Upper lobe of left lung (tissue), 6 donors: ENCODE data around the gene RBM20. TPM values are rescaled to one million over a fixed set of nuclear protein-coding genes. Genes with fewer than 3 reads are reported as not detected.
A peak's percentile ranks its signal among the peaks of the same experiment; 100 is the strongest.

Experiments used
- ATAC-seq, 2 donors: fragments of 200-7000 bp; cut with Tn5 transposase; one replicate each; pipeline ENCODE4 v1.9.1; 2022; ENCODE audit warnings: mild to moderate bottlenecking in 2 of 2, moderate library complexity in 2 of 2; ENCODE audit not compliant: low FRiP score in 2 of 2
- DNase-seq, 2 donors: peaks; one replicate each; pipeline ENCODE4 v3.0.0-alpha.2; 2019 to 2020
- H3K27ac ChIP-seq, 4 donors: fragments of 200-600 bp; sonication (generic); one replicate each; pipeline ENCODE4 v1.5.1; 2016 to 2019
- H3K27me3 ChIP-seq, 4 donors: fragments of 200-600 bp; sonication (generic); one replicate each; pipeline ENCODE4 v1.5.1; 2017 to 2019
- H3K36me3 ChIP-seq, 4 donors: fragments of 200-600 bp; sonication (generic); one replicate each; pipeline ENCODE4 v1.5.1; 2016 to 2019
- H3K4me1 ChIP-seq, 4 donors: fragments of 200-600 bp; sonication (generic); one replicate each; pipeline ENCODE4 v1.5.1; 2018 to 2019
- H3K4me3 ChIP-seq, 4 donors: fragments of 200-600 bp; sonication (generic); one replicate each; pipeline ENCODE4 v1.5.1; 2017 to 2019; ENCODE audit warnings: mild to moderate bottlenecking in 2 of 4, moderate library complexity in 1 of 4
- H3K9me3 ChIP-seq, 4 donors: fragments of 200-600 bp; sonication (generic); one replicate each; pipeline ENCODE4 v1.5.1; 2018 to 2019
- EP300 ChIP-seq, 4 donors: sonication (generic); formaldehyde crosslinking; IDR thresholded peaks; one replicate each; pipeline ENCODE4 v1.5.1; 2017; ENCODE audit warnings: antibody characterized with exemption in 4 of 4, control low read depth in 2 of 4
- POLR2A ChIP-seq, 4 donors: fragments of 450-650 bp; IDR thresholded peaks; one replicate each; pipeline ENCODE4 v1.5.1; 2016 to 2017; ENCODE audit warnings: antibody characterized with exemption in 4 of 4, mild to moderate bottlenecking in 2 of 4
- POLR2AphosphoS5 ChIP-seq, 2 donors: sonication (generic); formaldehyde crosslinking; IDR thresholded peaks; one replicate each; pipeline ENCODE4 v1.5.1; 2017; ENCODE audit warnings: antibody characterized with exemption in 2 of 2
- WGBS, 2 donors: methylation state at CpG; one replicate each; pipeline ENCODE4 v1.1.5; 2017 to 2018; 5-methylcytosine and 5-hydroxymethylcytosine counted together
- total RNA-seq, 6 donors: library from RNA; depleted of rRNA in 4 of 6; stranded (reverse); fragments of >200 nt in 4 of 6; gene quantifications; one replicate each; pipeline versions ENCODE4 v1.1.0 to v1.2.1, GENCODE V29; 2016 to 2021
- TF ChIP-seq, protein P1 (sequence below), 6 experiments: fragments of 450-650 bp in 4 of 6; fragments of 200-600 bp in 2 of 6; sonication (generic) in 2 of 6; IDR thresholded peaks; one replicate each; pipeline ENCODE4 v1.5.1; 2016 to 2019; ENCODE audit warnings: antibody characterized with exemption in 6 of 6
- donor health status: DM: no; HTN: no; CAD: no; lungs with moderate emphysema.
- donor health status: DM: no; HTN: yes; CAD: no; lungs with severe emphysema.

RBM20 gene
- total RNA-seq, 6 donors from 2014 or later = 0.11 to 7.5 (median 1.5) TPM

DNA sequence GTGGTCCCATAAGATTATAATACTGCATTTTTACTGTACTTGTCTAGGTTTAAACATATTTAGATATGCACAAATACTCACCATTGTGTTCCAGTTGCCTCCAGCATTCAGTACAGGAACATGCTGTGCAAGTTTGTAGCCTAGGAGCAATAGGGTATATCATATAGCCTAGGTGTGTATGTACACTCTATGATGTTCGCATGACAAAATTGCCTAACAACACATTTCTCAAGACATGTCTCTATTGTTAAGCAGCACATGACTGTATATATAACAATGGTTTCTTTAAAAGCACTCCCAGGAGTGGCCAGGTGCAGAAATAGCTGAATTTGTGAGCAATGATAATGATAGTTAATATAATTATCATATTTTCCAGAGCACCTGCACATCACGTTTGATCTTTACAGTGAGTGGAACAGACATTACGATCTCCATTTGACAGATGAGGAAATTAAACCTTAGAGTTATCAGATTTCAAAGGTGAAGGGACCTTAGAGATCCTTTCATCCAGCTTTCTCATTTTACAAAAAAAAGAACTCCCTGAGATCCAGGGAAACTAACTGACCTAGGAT, 128.4 kb downstream of the RBM20 start:
- H3K27ac ChIP-seq = no peak overlapping the region
- peaks cover 0 to 2% (median 0%) of the 10 kb centered on the region in 4 donors for H3K27me3 ChIP-seq
- H3K36me3 ChIP-seq = no peaks in the 10 kb centered on the region
- no peak overlapping the region for H3K4me3 ChIP-seq
- no peak for DNase-seq
- 82 to 92% methylated on average over 3 of the region's 3 CpGs for WGBS, 2 donors
- ATAC-seq = no peak
- TF ChIP-seq EP300 (IDR thresholded peaks at IDR 0.05) (no peak), POLR2AphosphoS5 (IDR thresholded peaks at IDR 0.05) (no peak), POLR2A (IDR thresholded peaks at IDR 0.05) (no peak)
- TF ChIP-seq, protein P1, sequence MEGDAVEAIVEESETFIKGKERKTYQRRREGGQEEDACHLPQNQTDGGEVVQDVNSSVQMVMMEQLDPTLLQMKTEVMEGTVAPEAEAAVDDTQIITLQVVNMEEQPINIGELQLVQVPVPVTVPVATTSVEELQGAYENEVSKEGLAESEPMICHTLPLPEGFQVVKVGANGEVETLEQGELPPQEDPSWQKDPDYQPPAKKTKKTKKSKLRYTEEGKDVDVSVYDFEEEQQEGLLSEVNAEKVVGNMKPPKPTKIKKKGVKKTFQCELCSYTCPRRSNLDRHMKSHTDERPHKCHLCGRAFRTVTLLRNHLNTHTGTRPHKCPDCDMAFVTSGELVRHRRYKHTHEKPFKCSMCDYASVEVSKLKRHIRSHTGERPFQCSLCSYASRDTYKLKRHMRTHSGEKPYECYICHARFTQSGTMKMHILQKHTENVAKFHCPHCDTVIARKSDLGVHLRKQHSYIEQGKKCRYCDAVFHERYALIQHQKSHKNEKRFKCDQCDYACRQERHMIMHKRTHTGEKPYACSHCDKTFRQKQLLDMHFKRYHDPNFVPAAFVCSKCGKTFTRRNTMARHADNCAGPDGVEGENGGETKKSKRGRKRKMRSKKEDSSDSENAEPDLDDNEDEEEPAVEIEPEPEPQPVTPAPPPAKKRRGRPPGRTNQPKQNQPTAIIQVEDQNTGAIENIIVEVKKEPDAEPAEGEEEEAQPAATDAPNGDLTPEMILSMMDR (IDR thresholded peaks at IDR 0.05) = no peak
- H3K4me1 ChIP-seq = peaks cover 0 to 4% (median 0%) of the 10 kb centered on the region in 4 donors
- no peaks in the 10 kb centered on the region for H3K9me3 ChIP-seq

DNA sequence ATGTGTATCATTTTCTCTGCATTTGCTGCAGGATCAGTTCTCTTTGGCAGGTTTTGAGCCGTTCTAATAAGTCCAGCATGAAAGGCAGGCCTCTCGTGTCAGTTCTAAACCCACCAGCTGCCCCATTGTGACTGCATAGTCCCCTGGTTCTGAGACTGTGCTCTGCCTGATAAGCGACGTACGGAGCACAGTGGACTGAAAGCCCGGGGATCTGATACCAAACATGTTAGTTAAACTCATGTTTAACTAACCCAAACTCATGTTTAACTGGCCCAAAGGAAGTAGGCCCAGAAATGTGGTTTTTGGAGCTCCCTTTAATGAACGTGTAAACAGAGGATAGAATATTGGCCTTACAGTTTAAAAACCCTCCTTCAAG, 129.5 kb downstream of the RBM20 start:
- 83 to 87% methylated on average over 7 of the region's 7 CpGs for WGBS, 2 donors
- DNase-seq = no peak
- Histone ChIP-seq H3K27me3 (peaks cover 0 to 2% (median 0%) of the 10 kb centered on the region in 4 donors), H3K4me3 (no peak overlapping the region), H3K36me3 (no peaks in the 10 kb centered on the region), H3K9me3 (no peaks in the 10 kb centered on the region), H3K27ac (no peak overlapping the region), H3K4me1 (peaks cover 0 to 4% (median 0%) of the 10 kb centered on the region in 4 donors)
- no peak for ATAC-seq
- TF ChIP-seq POLR2AphosphoS5 (IDR thresholded peaks at IDR 0.05) = no peak
- TF ChIP-seq POLR2A (IDR thresholded peaks at IDR 0.05) = no peak
- TF ChIP-seq, protein P1 (IDR thresholded peaks at IDR 0.05) = no peak
- TF ChIP-seq EP300 (IDR thresholded peaks at IDR 0.05) = no peak

- H3K27me3 ChIP-seq = peaks cover 0 to 2% (median 0%) of the 10 kb centered on the region in 4 donors
- DNase-seq = no peak
- ATAC-seq = peak in 1 of 2 donors; percentile 80
- H3K9me3 ChIP-seq = no peaks in the 10 kb centered on the region
- no peaks in the 10 kb centered on the region for H3K36me3 ChIP-seq
- TF ChIP-seq POLR2AphosphoS5 (IDR thresholded peaks at IDR 0.05) (no peak), EP300 (IDR thresholded peaks at IDR 0.05) (no peak), POLR2A (IDR thresholded peaks at IDR 0.05) (no peak)
- TF ChIP-seq, protein P1 (IDR thresholded peaks at IDR 0.05) = no peak
- H3K4me3 ChIP-seq = no peak overlapping the region
- peaks cover 0 to 4% (median 0%) of the 10 kb centered on the region in 4 donors for H3K4me1 ChIP-seq
- no peak overlapping the region for H3K27ac ChIP-seq
- 79 to 92% methylated on average over 8 of the region's 8 CpGs for WGBS, 2 donors
These were observed 130.2 kb downstream of the RBM20 start for GRCh38 chr10:110774069-110775019.

DNA sequence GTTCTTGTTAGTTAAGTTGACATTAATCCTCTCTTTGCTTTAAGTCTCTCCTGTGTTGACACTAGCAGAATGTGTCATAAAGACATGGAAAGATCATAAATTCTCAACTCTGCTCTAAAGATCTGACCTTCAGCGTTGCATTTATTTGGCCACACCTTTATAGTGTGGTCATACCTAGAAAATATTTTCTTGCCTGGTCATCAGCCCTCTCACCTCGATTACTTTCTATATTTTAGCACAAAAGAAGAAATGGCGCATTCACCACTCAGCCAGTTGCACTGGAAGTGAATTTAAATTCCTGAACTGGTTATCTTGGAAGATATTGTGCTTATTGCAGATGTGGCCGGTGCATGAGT, 130.9 kb downstream of the RBM20 start:
- H3K4me3 ChIP-seq = no peak overlapping the region

More for the DNA sequence above, 130.9 kb downstream of the RBM20 start:
- Histone ChIP-seq H3K9me3 (no peaks in the 10 kb centered on the region), H3K4me1 (peaks cover 0 to 4% (median 0%) of the 10 kb centered on the region in 4 donors), H3K27ac (no peak overlapping the region), H3K36me3 (no peaks in the 10 kb centered on the region), H3K27me3 (peaks cover 0 to 2% (median 0%) of the 10 kb centered on the region in 4 donors)
- ATAC-seq (no peak), DNase-seq (no peak)
- TF ChIP-seq, protein P1 (IDR thresholded peaks at IDR 0.05) = no peak
- no peak for TF ChIP-seq POLR2AphosphoS5 (IDR thresholded peaks at IDR 0.05)
- TF ChIP-seq POLR2A (IDR thresholded peaks at IDR 0.05) = no peak
- WGBS, 2 donors = 90 to 94% methylated on average over 4 of the region's 4 CpGs
